HCT116 (cell line): ENCODE measurements around the gene TRAPPC1. TPM values are rescaled to one million over a fixed set of nuclear protein-coding genes. Genes with fewer than 3 reads are reported as not detected.

Experiments used
- ATAC-seq: fragments of 200-7000 bp; cut with Tn5 transposase; 2 replicates; pipeline ENCODE4 v1.9.1; 2020; ENCODE audit warnings: mild to moderate bottlenecking, moderate library complexity
- BruUV-seq: library from RNA; stranded (reverse); fragments of 400-500 nt; replicated peaks from 2 replicates; lab custom pipeline; 2021; lab: Mats Ljungman, UMichigan
- CTCF ChIA-PET: fragments of 300-600 bp; sonication (Branson Sonifier 250); formaldehyde crosslinking; loops from one replicate; lab custom pipeline; 2021; ENCODE audit warnings: antibody characterized with exemption; lab: Charles Lee
- POLR2A ChIA-PET: fragments of 300-600, 350-600 bp; sonication (Branson Sonifier 250); formaldehyde crosslinking; loops from one replicate; lab custom pipeline; 2021; ENCODE audit warnings: antibody characterized with exemption; lab: Charles Lee
- RAD21 ChIA-PET, 2 experiments: fragments of 300-600 bp; sonication (Branson Sonifier 250); formaldehyde crosslinking; loops; one replicate each; lab custom pipeline; 2023; ENCODE audit warnings: low total read pairs in 2 of 2; ENCODE audit not compliant: uncharacterized antibody in 2 of 2, unreplicated experiment in 2 of 2, low non-redundant PET in 1 of 2; lab: Charles Lee
- DNase-seq: peaks from one replicate; pipeline ENCODE4 v3.0.0-alpha.2; 2010; ENCODE audit warnings: low read depth, low spot score
- H2AFZ ChIP-seq: fragments of 200-600 bp; shearing (Covaris generic), sonication (generic); 2 replicates; pipeline ENCODE4 v1.6.1; 2017; ENCODE audit warnings: low read depth, mixed run types, mixed read lengths, antibody characterized with exemption, low read length; ENCODE audit not compliant: poor library complexity, severe bottlenecking
- H3K27ac ChIP-seq: 2 replicates; pipeline ENCODE4 v1.5.1; 2012; ENCODE audit warnings: low read depth, low read length
- H3K27me3 ChIP-seq: fragments of 200-600 bp; sonication (generic); 2 replicates; pipeline ENCODE4 v1.6.1; 2016; ENCODE audit warnings: mixed run types, low read length, mixed read lengths; ENCODE audit not compliant: insufficient read depth
- H3K36me3 ChIP-seq, 2 experiments: fragments of 200-500 bp in 1 of 2; fragments of 200-600 bp in 1 of 2; sonication (Bioruptor generic) in 1 of 2; sonication (generic) in 1 of 2; 2 replicates each; pipeline versions ENCODE4 v1.5.1 to v1.6.1; 2014 to 2016; ENCODE audit warnings: low read length in 2 of 2, inconsistent platforms in 1 of 2, mixed read lengths in 1 of 2, mixed run types in 1 of 2; ENCODE audit not compliant: insufficient read depth in 2 of 2, control insufficient read depth in 1 of 2
- H3K4me1 ChIP-seq, 2 experiments: fragments of 200-600 bp in 1 of 2; sonication (generic) in 1 of 2; 2 replicates each; pipeline versions ENCODE4 v1.5.1 to v1.6.1; 2012 to 2017; ENCODE audit warnings: low read length in 2 of 2, inconsistent platforms in 1 of 2, mild to moderate bottlenecking in 1 of 2, mixed read lengths in 1 of 2, mixed run types in 1 of 2, moderate library complexity in 1 of 2; ENCODE audit not compliant: insufficient read depth in 2 of 2, control insufficient read depth in 1 of 2
- H3K4me2 ChIP-seq: fragments of 200-600 bp; sonication (generic); 2 replicates; pipeline ENCODE4 v1.6.1; 2017; ENCODE audit warnings: mixed run types, low read length, mixed read lengths
- H3K4me3 ChIP-seq, 2 experiments: fragments of 200-600 bp in 1 of 2; sonication (generic) in 1 of 2; replicated peaks in 1 of 2; 2 replicates each; pipeline ENCODE4 v1.5.1; 2011 to 2016; ENCODE audit warnings: low read length in 2 of 2, control low read depth in 1 of 2, low read depth in 1 of 2, mild to moderate bottlenecking in 1 of 2, mixed read lengths in 1 of 2, mixed run types in 1 of 2
- H3K79me2 ChIP-seq: fragments of 200-600 bp; sonication (generic); 2 replicates; pipeline ENCODE4 v1.6.1; 2017; ENCODE audit warnings: mild to moderate bottlenecking, mixed run types, low read length, moderate library complexity, mixed read lengths; ENCODE audit not compliant: insufficient read depth
- H3K9ac ChIP-seq: fragments of 200-600 bp; sonication (generic); 2 replicates; pipeline ENCODE4 v1.6.1; 2016; ENCODE audit warnings: low read length, mixed read lengths
- H3K9me2 ChIP-seq: fragments of 200-600 bp; sonication (generic), shearing (Covaris generic); 2 replicates; pipeline ENCODE4 v1.6.1; 2017; ENCODE audit warnings: mixed run types, mild to moderate bottlenecking, moderate library complexity; ENCODE audit not compliant: insufficient read depth
- H3K9me3 ChIP-seq, 2 experiments: fragments of 200-500 bp in 1 of 2; fragments of 200-600 bp in 1 of 2; sonication (Bioruptor generic) in 1 of 2; sonication (generic) in 1 of 2; 2 replicates each; pipeline ENCODE4 v1.6.1; 2014 to 2017; ENCODE audit warnings: low read length in 2 of 2, mixed read lengths in 2 of 2, inconsistent platforms in 1 of 2, low read depth in 1 of 2, mild to moderate bottlenecking in 1 of 2, mixed run types in 1 of 2, moderate library complexity in 1 of 2; ENCODE audit not compliant: control insufficient read depth in 1 of 2, insufficient read depth in 1 of 2
- H4K20me1 ChIP-seq: fragments of 200-600 bp; sonication (generic), shearing (Covaris generic); 2 replicates; pipeline ENCODE4 v1.6.1; 2017; ENCODE audit warnings: mixed run types, mild to moderate bottlenecking, moderate library complexity; ENCODE audit not compliant: insufficient read depth
- CBX3 ChIP-seq: IDR thresholded peaks from 2 replicates; pipeline ENCODE4 v1.6.1; 2012; ENCODE audit warnings: low read depth
- EGR1 ChIP-seq: IDR thresholded peaks from 2 replicates; pipeline ENCODE4 v1.6.1; 2012; ENCODE audit warnings: low read depth
- ELF1 ChIP-seq: IDR thresholded peaks from 2 replicates; pipeline ENCODE4 v1.6.1; 2012; ENCODE audit warnings: low read depth, borderline replicate concordance
- JUND ChIP-seq: IDR thresholded peaks from 2 replicates; pipeline ENCODE4 v1.6.1; 2012
- MAX ChIP-seq: IDR thresholded peaks from 2 replicates; pipeline ENCODE4 v1.6.1; 2012
- POLR2A ChIP-seq: IDR thresholded peaks from 2 replicates; pipeline ENCODE4 v1.7.0; 2011; ENCODE audit warnings: borderline replicate concordance; ENCODE audit not compliant: insufficient read depth, insufficient read length; ENCODE audit errors: extremely low read depth
- ZBTB33 ChIP-seq: IDR thresholded peaks from 2 replicates; pipeline ENCODE4 v1.6.1; 2011; ENCODE audit warnings: mild to moderate bottlenecking, low read length, moderate library complexity; ENCODE audit not compliant: insufficient replicate concordance; ENCODE audit errors: extremely low read depth
- ZFX ChIP-seq: fragments of 450-650 bp; IDR thresholded peaks from 2 replicates; pipeline ENCODE4 v1.6.1; 2017
- ZNF274 ChIP-seq: fragments of 200-500 bp; sonication (Bioruptor generic); IDR thresholded peaks from 2 replicates; pipeline ENCODE4 v1.6.1; 2014; ENCODE audit warnings: mild to moderate bottlenecking, low read depth, low read length, inconsistent platforms
- intact Hi-C: fragments of 100-400 bp; cut with micrococcal nuclease; formaldehyde crosslinking; loops from 2 replicates; pipeline ENCODE4 v1.10.0; 2022
- total RNA-seq: library from RNA; stranded (reverse); gene quantifications from one replicate; pipeline ENCODE4 v1.2.1, GENCODE V29; 2021; ENCODE audit not compliant: unreplicated experiment

TRAPPC1 gene
- total RNA-seq, 1 experiment from 2014 or later, result 123 TPM

GRCh38 chr17:7944326-7944725 lies 12.6 kb upstream of the TRAPPC1 start:
- Histone ChIP-seq H3K4me1 (no peaks in the 10 kb centered on the region), H3K27ac (no peak overlapping the region), H3K4me3 (no peak overlapping the region), H3K9me2 (no peaks in the 10 kb centered on the region), H3K79me2 (no peaks in the 10 kb centered on the region), H2AFZ (no peak overlapping the region), H3K36me3 (peaks cover 61 to 64% of the 10 kb centered on the region in 2 experiments), H3K4me2 (no peak overlapping the region), H3K9ac (no peak overlapping the region), H4K20me1 (no peaks in the 10 kb centered on the region), H3K27me3 (no peaks in the 10 kb centered on the region), H3K9me3 (no peaks in the 10 kb centered on the region)
- intact Hi-C loops, result no loop called here
- no peak for DNase-seq
- no TSS peak for BruUV-seq
- ChIA-PET RAD21 (no interaction called here), POLR2A (interaction anchor here (2.0 kb wide), 1 partner anchor 11 kb away, joined by 6 read pairs; no protein-coding TSS in a partner anchor), CTCF (interaction anchor here (1.6 kb wide), 1 partner anchor 44 kb away, joined by 4 read pairs; no protein-coding TSS in a partner anchor)
- no peak for ATAC-seq
- TF ChIP-seq CBX3 (no peak), ZBTB33 (no peak), ELF1 (no peak), JUND (no peak), EGR1 (no peak), ZNF274 (no peak), POLR2A (no peak), MAX (no peak), ZFX (no peak)
